Hepatocyte (in vitro differentiated cells): Measurements from ENCODE around the gene SOX13. TPM values are rescaled to one million over a fixed set of nuclear protein-coding genes. Genes with fewer than 3 reads are reported as not detected.

Source experiments
- DNase-seq: peaks from one replicate; pipeline ENCODE4 v3.0.0-alpha.2; 2016; ENCODE audit warnings: low spot score
- H2AFZ ChIP-seq: fragments of 200-600 bp; sonication (generic); 2 replicates; pipeline ENCODE4 v1.6.0; 2016; ENCODE audit warnings: antibody characterized with exemption, mild to moderate bottlenecking
- H3K27ac ChIP-seq: fragments of 200-600 bp; sonication (generic); 2 replicates; pipeline ENCODE4 v1.5.1; 2016; ENCODE audit warnings: mild to moderate bottlenecking
- H3K27me3 ChIP-seq: fragments of 200-600 bp; sonication (generic); 2 replicates; pipeline ENCODE4 v1.6.1; 2016
- H3K36me3 ChIP-seq: fragments of 200-600 bp; sonication (generic); replicated peaks from 2 replicates; pipeline ENCODE4 v1.5.1; 2016; ENCODE audit warnings: low read depth; ENCODE audit not compliant: insufficient read depth
- H3K4me1 ChIP-seq: fragments of 200-600 bp; sonication (generic); 2 replicates; pipeline ENCODE4 v1.5.1; 2016; ENCODE audit warnings: mild to moderate bottlenecking, moderate library complexity; ENCODE audit not compliant: insufficient read depth
- H3K4me2 ChIP-seq: fragments of 200-600 bp; sonication (generic); 2 replicates; pipeline ENCODE4 v1.6.0; 2016
- H3K4me3 ChIP-seq: fragments of 200-600 bp; sonication (generic); 2 replicates; pipeline ENCODE4 v1.5.1; 2016; ENCODE audit warnings: mild to moderate bottlenecking
- H3K79me2 ChIP-seq: fragments of 200-600 bp; sonication (generic); 2 replicates; pipeline ENCODE4 v1.6.0; 2017; ENCODE audit warnings: mild to moderate bottlenecking
- H3K9me2 ChIP-seq: fragments of 200-600 bp; sonication (generic); replicated peaks from 2 replicates; pipeline ENCODE4 v1.6.0; 2017; ENCODE audit warnings: mild to moderate bottlenecking; ENCODE audit not compliant: insufficient read depth
- H3K9me3 ChIP-seq: fragments of 200-600 bp; sonication (generic); 2 replicates; pipeline ENCODE4 v1.5.1; 2016; ENCODE audit warnings: low read depth, mild to moderate bottlenecking
- H4K20me1 ChIP-seq: fragments of 200-600 bp; sonication (generic); 2 replicates; pipeline ENCODE4 v1.6.0; 2016; ENCODE audit warnings: mild to moderate bottlenecking; ENCODE audit not compliant: insufficient read depth, poor library complexity, severe bottlenecking
- EZH2 ChIP-seq: fragments of 200-600 bp; sonication (generic); IDR thresholded peaks from 2 replicates; pipeline ENCODE4 v1.6.1; 2016; ENCODE audit warnings: antibody characterized with exemption, mild to moderate bottlenecking, borderline replicate concordance
- EZH2phosphoT487 ChIP-seq: fragments of 200-600 bp; sonication (generic); IDR thresholded peaks from one replicate; pipeline ENCODE4 v1.6.1; 2018; ENCODE audit warnings: antibody characterized with exemption, mild to moderate bottlenecking, low read depth, moderate library complexity; ENCODE audit not compliant: unreplicated experiment, severe bottlenecking
- WGBS: methylation state at CpG from one replicate; pipeline ENCODE4 v1.1.6; 2016; ENCODE audit warnings: low lambda C conversion rate; ENCODE audit errors: missing lambda C conversion rate; 5-methylcytosine and 5-hydroxymethylcytosine counted together
- polyA plus RNA-seq: library from polyadenylated mRNA; unstranded; fragments of >200 nt; fragmentation: Nextera tagmentation; extraction: Ambion mirVana; gene quantifications from 2 replicates; pipeline ENCODE4 v1.2.1, GENCODE V29; 2016
- total RNA-seq: library from RNA; depleted of rRNA; stranded (reverse); fragments of >200 nt; gene quantifications from 2 replicates; pipeline ENCODE4 v1.2.3, GENCODE V29; 2014
- TF ChIP-seq, protein P1 (sequence below): fragments of 200-600 bp; sonication (generic); IDR thresholded peaks from 2 replicates; pipeline ENCODE4 v1.5.1; 2016; ENCODE audit warnings: antibody characterized with exemption, mild to moderate bottlenecking; ENCODE audit not compliant: poor library complexity

The SOX13 gene
- total and polyA plus RNA-seq, 2 experiments from 2014 or later: 11.9 to 22.3 TPM

GRCh38 chr1:204065174-204065985 is 7.5 kb upstream of the SOX13 start:
- H3K4me3 ChIP-seq: no peak overlapping the region
- H3K4me1 ChIP-seq: no peaks in the 10 kb centered on the region
- H3K9me2 ChIP-seq: no peaks in the 10 kb centered on the region
- DNase-seq: no peak
- no peak overlapping the region for H3K4me2 ChIP-seq
- TF ChIP-seq EZH2phosphoT487 (no peak), EZH2 (no peak)
- TF ChIP-seq, protein P1, sequence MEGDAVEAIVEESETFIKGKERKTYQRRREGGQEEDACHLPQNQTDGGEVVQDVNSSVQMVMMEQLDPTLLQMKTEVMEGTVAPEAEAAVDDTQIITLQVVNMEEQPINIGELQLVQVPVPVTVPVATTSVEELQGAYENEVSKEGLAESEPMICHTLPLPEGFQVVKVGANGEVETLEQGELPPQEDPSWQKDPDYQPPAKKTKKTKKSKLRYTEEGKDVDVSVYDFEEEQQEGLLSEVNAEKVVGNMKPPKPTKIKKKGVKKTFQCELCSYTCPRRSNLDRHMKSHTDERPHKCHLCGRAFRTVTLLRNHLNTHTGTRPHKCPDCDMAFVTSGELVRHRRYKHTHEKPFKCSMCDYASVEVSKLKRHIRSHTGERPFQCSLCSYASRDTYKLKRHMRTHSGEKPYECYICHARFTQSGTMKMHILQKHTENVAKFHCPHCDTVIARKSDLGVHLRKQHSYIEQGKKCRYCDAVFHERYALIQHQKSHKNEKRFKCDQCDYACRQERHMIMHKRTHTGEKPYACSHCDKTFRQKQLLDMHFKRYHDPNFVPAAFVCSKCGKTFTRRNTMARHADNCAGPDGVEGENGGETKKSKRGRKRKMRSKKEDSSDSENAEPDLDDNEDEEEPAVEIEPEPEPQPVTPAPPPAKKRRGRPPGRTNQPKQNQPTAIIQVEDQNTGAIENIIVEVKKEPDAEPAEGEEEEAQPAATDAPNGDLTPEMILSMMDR: no peak
- H3K79me2 ChIP-seq: no peaks in the 10 kb centered on the region
- no peaks in the 10 kb centered on the region for H3K36me3 ChIP-seq
- no peak overlapping the region for H2AFZ ChIP-seq
- no peaks in the 10 kb centered on the region for H3K27me3 ChIP-seq
- H3K27ac ChIP-seq: no peak overlapping the region
- H4K20me1 ChIP-seq: no peaks in the 10 kb centered on the region
- no peaks in the 10 kb centered on the region for H3K9me3 ChIP-seq
- WGBS: 67% methylated on average over 8 of the region's 8 CpGs

DNA sequence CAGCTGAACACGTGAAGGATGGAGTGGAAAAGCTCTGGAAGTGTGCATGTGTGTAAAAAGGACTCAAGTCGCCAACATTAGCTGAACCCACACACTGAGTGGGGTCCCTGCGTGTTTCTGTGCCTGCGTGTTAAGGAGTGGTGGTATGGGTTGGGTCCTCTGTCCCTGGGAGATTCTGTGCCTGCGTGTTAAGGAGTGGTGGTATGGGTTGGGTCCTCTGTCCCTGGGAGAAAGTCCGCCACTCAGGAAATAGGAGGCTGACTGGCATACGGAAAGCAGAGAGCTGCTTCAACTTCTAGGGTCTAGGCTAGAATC is 7.0 kb upstream of the SOX13 start:
- Histone ChIP-seq H3K36me3 (no peaks in the 10 kb centered on the region), H3K27ac (no peak overlapping the region), H3K9me3 (no peaks in the 10 kb centered on the region), H3K4me2 (no peak overlapping the region), H3K27me3 (no peaks in the 10 kb centered on the region), H4K20me1 (no peaks in the 10 kb centered on the region), H3K4me3 (no peak overlapping the region), H2AFZ (no peak overlapping the region), H3K79me2 (no peaks in the 10 kb centered on the region), H3K4me1 (no peaks in the 10 kb centered on the region), H3K9me2 (no peaks in the 10 kb centered on the region)
- DNase-seq: no peak
- WGBS: 88% methylated on average over 7 of the region's 7 CpGs
- TF ChIP-seq, protein P1: no peak
- TF ChIP-seq EZH2 (no peak), EZH2phosphoT487 (no peak)

DNA sequence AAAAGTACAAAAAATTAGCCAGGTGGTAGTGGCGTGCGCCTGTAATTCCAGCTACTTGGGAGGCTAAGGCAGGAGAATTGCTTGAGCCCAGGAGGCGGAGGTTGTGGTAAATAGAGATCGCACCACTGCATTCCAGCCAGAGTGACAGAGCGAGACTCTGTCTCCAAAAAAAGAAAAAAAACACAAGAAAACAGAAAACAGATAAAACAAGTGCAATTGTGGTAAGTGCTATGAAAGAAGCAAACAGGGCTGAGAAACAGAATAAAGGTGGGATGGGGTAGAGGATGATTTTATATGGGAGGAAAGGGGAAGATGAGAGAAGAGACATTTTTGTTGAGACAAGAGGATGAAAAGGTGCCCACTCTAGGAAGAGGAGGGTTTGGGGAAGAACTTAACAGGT is 5.0 kb upstream of the SOX13 start:
- Histone ChIP-seq H3K9me2 (no peaks in the 10 kb centered on the region), H2AFZ (no peak overlapping the region), H3K9me3 (no peaks in the 10 kb centered on the region), H3K27ac (no peak overlapping the region), H3K79me2 (no peaks in the 10 kb centered on the region), H3K4me2 (no peak overlapping the region), H3K36me3 (no peaks in the 10 kb centered on the region), H4K20me1 (no peaks in the 10 kb centered on the region), H3K27me3 (no peaks in the 10 kb centered on the region), H3K4me1 (no peaks in the 10 kb centered on the region), H3K4me3 (no peak overlapping the region)
- DNase-seq: no peak
- WGBS: 91% methylated on average over 5 of the region's 5 CpGs
- TF ChIP-seq EZH2phosphoT487 (no peak), EZH2 (no peak)
- TF ChIP-seq, protein P1: no peak
